Fibroblast of lung (primary cell): ENCODE measurements around the gene FNDC3B.

Source experiments
- EZH2 ChIP-seq: IDR thresholded peaks from 2 replicates; pipeline ENCODE4 v1.5.1; 2012; ENCODE audit warnings: low read length, control low read depth, mild to moderate bottlenecking; ENCODE audit errors: missing control alignments
- TF ChIP-seq, protein P1 (sequence below), 2 donors: IDR thresholded peaks in 1 of 2; conservative IDR thresholded peaks in 1 of 2; 1 replicate in 1 of 2; 2 replicates in 1 of 2; pipeline ENCODE4 v1.5.1; 2011 to 2012; ENCODE audit warnings: low read length in 2 of 2, control low read depth in 1 of 2, inconsistent platforms in 1 of 2, low read depth in 1 of 2, mild to moderate bottlenecking in 1 of 2

DNA sequence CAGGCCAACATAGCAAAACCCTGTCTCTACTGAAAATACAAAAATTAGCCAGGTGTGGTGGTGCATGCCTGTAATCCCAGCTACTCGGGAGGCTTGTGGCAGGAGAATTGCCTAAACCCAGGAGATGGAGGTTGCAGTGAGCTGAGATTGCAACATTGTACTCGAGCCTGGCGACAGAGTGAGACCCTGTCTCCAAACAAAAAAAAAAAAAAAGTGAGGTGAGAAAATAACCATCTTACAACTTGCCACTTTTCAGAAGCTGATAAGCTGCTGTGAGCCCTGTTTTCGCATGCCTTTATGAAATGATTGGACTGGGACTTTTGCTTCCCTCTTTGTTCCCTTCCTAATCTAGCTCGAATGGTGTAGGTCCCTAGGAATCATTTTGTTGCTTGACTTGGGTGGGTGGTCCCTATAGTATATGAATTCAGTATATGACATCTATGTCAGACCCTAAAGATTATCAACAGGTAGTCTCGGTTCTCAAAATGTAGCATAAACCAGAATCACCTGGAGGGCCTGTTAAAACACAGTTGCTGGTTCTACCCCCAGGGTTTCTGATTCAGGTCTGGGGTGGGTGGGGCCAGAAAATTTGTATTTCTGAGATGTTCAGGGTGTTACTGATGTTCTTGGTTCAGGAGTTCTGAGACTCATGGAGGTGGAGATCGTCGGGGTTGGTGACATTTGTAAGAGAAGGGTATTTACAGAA is 107.9 kb downstream of the FNDC3B start:
- TF ChIP-seq, protein P1, sequence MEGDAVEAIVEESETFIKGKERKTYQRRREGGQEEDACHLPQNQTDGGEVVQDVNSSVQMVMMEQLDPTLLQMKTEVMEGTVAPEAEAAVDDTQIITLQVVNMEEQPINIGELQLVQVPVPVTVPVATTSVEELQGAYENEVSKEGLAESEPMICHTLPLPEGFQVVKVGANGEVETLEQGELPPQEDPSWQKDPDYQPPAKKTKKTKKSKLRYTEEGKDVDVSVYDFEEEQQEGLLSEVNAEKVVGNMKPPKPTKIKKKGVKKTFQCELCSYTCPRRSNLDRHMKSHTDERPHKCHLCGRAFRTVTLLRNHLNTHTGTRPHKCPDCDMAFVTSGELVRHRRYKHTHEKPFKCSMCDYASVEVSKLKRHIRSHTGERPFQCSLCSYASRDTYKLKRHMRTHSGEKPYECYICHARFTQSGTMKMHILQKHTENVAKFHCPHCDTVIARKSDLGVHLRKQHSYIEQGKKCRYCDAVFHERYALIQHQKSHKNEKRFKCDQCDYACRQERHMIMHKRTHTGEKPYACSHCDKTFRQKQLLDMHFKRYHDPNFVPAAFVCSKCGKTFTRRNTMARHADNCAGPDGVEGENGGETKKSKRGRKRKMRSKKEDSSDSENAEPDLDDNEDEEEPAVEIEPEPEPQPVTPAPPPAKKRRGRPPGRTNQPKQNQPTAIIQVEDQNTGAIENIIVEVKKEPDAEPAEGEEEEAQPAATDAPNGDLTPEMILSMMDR (conservative IDR thresholded peaks at IDR 0.05 in 1 of 2, IDR thresholded peaks at IDR 0.05 in 1 of 2; ENCODE audit: low read depth in 1 of 2, low read length in 2 of 2) = no peak
- TF ChIP-seq EZH2 = no peak
